ENCODE measurements around the gene EXOC4. TPM values are rescaled to one million over a fixed set of nuclear protein-coding genes. Genes with fewer than 3 reads are reported as not detected.

The EXOC4 gene
- total and polyA plus RNA-seq, 2 of the 8 experiments (the other 6 are each of a cell fraction or from before 2014, with no cell fraction given): 27.0 to 67.3 TPM

GRCh38 chr7:133635541-133635940 is 382.7 kb downstream of the EXOC4 start:
- Histone ChIP-seq H3K36me3 (ENCODE audit: control insufficient read depth in 2 of 4, insufficient read depth in 4 of 4, low read length in 3 of 4) (no peaks in the 10 kb centered on the region), H4K5ac (ENCODE audit: insufficient read length, low read depth, low read length) (no peak overlapping the region), H3K18ac (ENCODE audit: extremely low read depth, low read length) (no peak overlapping the region), H3K4me1 (replicated peaks in 1 of 4; ENCODE audit: control insufficient read depth in 3 of 4, insufficient read depth in 4 of 4, low read length in 3 of 4) (no peaks in the 10 kb centered on the region), H2BK5ac (ENCODE audit: low read depth, low read length) (no peak overlapping the region), H4K91ac (replicated peaks; ENCODE audit: insufficient read length, low read length) (no peak overlapping the region), H3K79me2 (ENCODE audit: control insufficient read depth in 1 of 2, insufficient read depth in 2 of 2, low read length in 2 of 2) (no peaks in the 10 kb centered on the region), H3K27ac (ENCODE audit: low read depth, low read length) (no peak overlapping the region), H3K9me3 (ENCODE audit: insufficient read depth in 2 of 2, low read depth in 1 of 2, low read length in 1 of 2) (no peaks in the 10 kb centered on the region), H3K56ac (replicated peaks; ENCODE audit: insufficient read length, low read depth, low read length) (no peak overlapping the region), H2AFZ (ENCODE audit: low read length) (no peak overlapping the region), H3K9ac (replicated peaks in 1 of 4; ENCODE audit: extremely low read depth in 1 of 4, low read depth in 3 of 4, low read length in 3 of 4) (no peak overlapping the region), H3K23me2 (ENCODE audit: low read depth, low read length) (no peaks in the 10 kb centered on the region), H3K23ac (ENCODE audit: insufficient read length) (no peak overlapping the region), H3K4me3 (ENCODE audit: extremely low read depth in 1 of 4, insufficient read depth in 2 of 4, low read depth in 3 of 4, low read length in 4 of 4) (no peak overlapping the region), H2BK12ac (ENCODE audit: low read depth, low read length) (no peak overlapping the region), H3K27me3 (replicated peaks in 1 of 4; ENCODE audit: control insufficient read depth in 3 of 4, extremely low read depth in 1 of 4, insufficient read depth in 3 of 4, low read length in 3 of 4) (no peaks in the 10 kb centered on the region), H4K20me1 (replicated peaks in 1 of 2; ENCODE audit: control insufficient read depth in 1 of 2, insufficient read depth in 2 of 2, low read length in 2 of 2) (no peaks in the 10 kb centered on the region), H2BK15ac (ENCODE audit: low read length) (no peak overlapping the region), H4K8ac (ENCODE audit: extremely low read depth, insufficient read depth, low read length) (no peak overlapping the region), H2AK5ac (ENCODE audit: low read depth, low read length) (no peak overlapping the region), H3K4me2 (ENCODE audit: insufficient read depth in 1 of 2, low read depth in 2 of 2, low read length in 2 of 2) (no peak overlapping the region), H2BK120ac (replicated peaks; ENCODE audit: low read depth, low read length) (no peak overlapping the region), H3K79me1 (ENCODE audit: low read depth, low read length) (no peaks in the 10 kb centered on the region), H2BK20ac (ENCODE audit: low read length) (no peak overlapping the region), H3K14ac (ENCODE audit: insufficient read length) (no peak overlapping the region), H3K4ac (replicated peaks; ENCODE audit: insufficient read length, low read depth, low read length) (no peak overlapping the region)
- FAIRE-seq (no peak), DNase-seq (ENCODE audit: low read depth in 1 of 2, low spot score in 2 of 2) (no peak)
- CTCF ChIA-PET (ENCODE audit: partially characterized antibody): no interaction called here
- POLR2A ChIA-PET (ENCODE audit: partially characterized antibody): no interaction called here
- 80% methylated on average over 1 of the region's 1 CpG; no CpG with 5 or more reads in 1 of the 2 experiments for WGBS, 2 experiments (ENCODE audit: extremely low coverage in 1 of 2, insufficient coverage in 1 of 2, insufficient read length in 1 of 2, insufficient replicate concordance in 2 of 2, low coverage in 1 of 2, low lambda C conversion rate in 2 of 2, missing lambda C conversion rate in 1 of 2)
- TF ChIP-seq NRF1 (IDR thresholded peaks at IDR 0.05; ENCODE audit: low read depth, low read length) (no peak), CBX5 (IDR thresholded peaks at IDR 0.05; ENCODE audit: low read depth, low read length) (no peak), RNF2 (IDR thresholded peaks at IDR 0.05; ENCODE audit: borderline replicate concordance, low read depth, low read length, missing control alignments, poor library complexity, severe bottlenecking) (no peak), BRCA1 (IDR thresholded peaks at IDR 0.05; ENCODE audit: low read depth, low read length) (no peak), SRF (IDR thresholded peaks at IDR 0.05; ENCODE audit: low read depth, low read length) (no peak), SIN3A (conservative IDR thresholded peaks at IDR 0.05 in 1 of 2, IDR thresholded peaks at IDR 0.05 in 1 of 2; ENCODE audit: low read depth in 1 of 2, low read length in 2 of 2) (no peak), PHF8 (conservative IDR thresholded peaks at IDR 0.05; ENCODE audit: low read depth, low read length) (no peak), CEBPB (IDR thresholded peaks at IDR 0.05; ENCODE audit: low read depth, low read length) (no peak), SP2 (IDR thresholded peaks at IDR 0.05; ENCODE audit: low read length) (no peak), YY1 (IDR thresholded peaks at IDR 0.05; ENCODE audit: low read depth, low read length) (no peak), TAF1 (IDR thresholded peaks at IDR 0.05; ENCODE audit: low read depth, low read length) (no peak), NANOG (IDR thresholded peaks at IDR 0.05; ENCODE audit: insufficient read depth, low read depth, low read length, poor library complexity, severe bottlenecking) (no peak), TEAD4 (IDR thresholded peaks at IDR 0.05; ENCODE audit: low read depth, low read length) (no peak), TCF12 (IDR thresholded peaks at IDR 0.05; ENCODE audit: low read depth, low read length) (no peak), CHD2 (IDR thresholded peaks at IDR 0.05; ENCODE audit: low read length) (no peak), POLR2AphosphoS5 (IDR thresholded peaks at IDR 0.05; ENCODE audit: low read depth, low read length) (no peak)
